HG02678 (cell line): ENCODE results near the gene PTPRM.

Experiments
- ATAC-seq: cut with Tn5 transposase; IDR thresholded peaks from one replicate; pipeline ENCODE4 v1.9.1; 2021; ENCODE audit warnings: mild to moderate bottlenecking, moderate library complexity; ENCODE audit not compliant: unreplicated experiment

Gene PTPRM

DNA sequence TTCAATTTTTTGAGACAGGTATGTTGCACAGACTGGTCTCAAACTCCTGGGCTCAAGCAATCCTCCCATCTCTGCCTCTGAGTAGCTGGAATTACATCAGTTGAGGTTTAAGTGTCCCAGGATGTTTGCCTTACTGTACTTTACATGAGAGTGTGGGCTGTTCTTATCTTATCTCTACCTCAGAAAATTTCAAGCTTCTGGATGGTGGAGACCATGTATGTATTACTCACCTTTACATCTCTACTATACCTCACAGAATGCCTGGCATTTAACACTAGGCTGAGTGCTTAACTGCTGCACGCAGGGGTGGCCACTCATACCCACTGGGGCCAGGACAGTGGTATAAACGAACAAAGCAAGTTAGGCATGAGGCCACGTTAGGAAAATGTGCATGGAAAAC lies 770.1 kb downstream of the PTPRM start:
- ATAC-seq: no peak

DNA sequence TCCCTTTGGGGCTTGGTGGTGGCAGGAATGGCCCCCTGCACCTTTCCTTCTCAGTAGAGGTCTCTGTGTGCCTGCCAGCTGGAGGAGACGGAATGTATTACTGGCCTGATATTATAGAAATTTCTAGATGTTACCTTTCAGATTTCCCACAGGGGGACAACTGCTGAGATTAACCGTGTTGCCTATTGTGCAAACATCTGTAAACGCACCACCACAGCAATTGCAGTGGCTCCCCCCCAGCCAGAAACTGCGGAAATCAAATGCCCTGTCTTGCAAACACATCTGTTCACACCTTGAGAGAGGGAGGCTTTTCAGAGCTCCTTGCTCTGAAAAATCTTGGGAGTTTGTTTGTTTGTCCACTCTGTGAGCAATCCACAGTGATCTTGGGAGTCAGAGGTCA lies 772.1 kb downstream of the PTPRM start:
- no peak for ATAC-seq

DNA sequence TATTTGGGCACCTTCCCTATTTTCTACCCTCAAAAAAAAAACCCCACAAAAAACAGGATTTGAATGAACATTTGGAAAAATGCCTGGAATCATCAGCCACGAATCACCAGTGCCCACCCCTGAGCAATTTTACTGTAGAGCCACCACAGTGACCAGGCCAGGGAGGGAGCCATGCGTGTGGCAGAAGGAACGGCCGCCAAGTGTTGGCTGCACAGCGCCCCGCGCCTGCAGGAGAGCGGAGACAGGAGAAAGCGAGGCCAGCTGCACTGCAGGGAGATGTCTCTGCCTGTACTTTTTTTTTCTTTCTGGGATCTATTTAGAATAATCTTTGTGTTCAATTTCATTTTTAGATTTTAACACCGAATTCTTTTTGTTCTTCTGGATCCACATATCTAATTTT lies 772.8 kb downstream of the PTPRM start:
- no peak for ATAC-seq

DNA sequence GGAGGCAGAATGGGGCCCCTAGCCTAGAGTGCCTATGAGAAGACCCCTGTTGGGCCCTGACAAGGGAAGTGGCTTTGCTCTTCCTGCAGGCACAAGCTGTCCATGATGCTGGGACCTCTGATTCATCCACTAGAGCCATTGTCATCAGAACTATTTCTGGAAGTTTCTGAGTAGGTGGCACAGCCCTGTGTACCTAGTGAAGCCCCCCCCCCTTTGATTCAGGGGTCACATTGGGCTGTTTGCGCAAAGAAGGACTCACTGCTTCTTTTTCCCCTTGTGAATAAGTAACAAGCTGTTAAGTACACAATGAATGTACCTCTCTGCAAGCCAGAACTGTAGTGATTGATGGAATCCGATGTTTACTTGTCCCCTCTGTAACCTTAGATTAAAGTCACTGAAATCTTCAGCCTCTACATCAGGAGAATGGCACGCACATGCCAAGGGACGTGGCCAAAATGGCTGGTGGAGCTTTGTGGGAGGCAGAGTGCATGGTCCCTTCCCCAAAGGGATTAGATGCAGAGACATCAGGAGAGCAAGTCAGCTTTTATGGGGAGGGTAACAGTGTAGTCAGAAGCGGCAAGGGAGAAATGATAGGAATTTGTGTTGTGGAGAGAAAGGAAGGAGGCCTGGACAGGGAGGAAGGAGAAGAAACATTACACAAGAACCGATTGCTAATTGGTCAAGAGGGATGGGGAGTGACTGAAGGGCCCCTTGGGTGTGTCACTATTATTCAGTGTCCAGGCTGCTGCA lies 774.5 kb downstream of the PTPRM start:
- no peak for ATAC-seq

DNA sequence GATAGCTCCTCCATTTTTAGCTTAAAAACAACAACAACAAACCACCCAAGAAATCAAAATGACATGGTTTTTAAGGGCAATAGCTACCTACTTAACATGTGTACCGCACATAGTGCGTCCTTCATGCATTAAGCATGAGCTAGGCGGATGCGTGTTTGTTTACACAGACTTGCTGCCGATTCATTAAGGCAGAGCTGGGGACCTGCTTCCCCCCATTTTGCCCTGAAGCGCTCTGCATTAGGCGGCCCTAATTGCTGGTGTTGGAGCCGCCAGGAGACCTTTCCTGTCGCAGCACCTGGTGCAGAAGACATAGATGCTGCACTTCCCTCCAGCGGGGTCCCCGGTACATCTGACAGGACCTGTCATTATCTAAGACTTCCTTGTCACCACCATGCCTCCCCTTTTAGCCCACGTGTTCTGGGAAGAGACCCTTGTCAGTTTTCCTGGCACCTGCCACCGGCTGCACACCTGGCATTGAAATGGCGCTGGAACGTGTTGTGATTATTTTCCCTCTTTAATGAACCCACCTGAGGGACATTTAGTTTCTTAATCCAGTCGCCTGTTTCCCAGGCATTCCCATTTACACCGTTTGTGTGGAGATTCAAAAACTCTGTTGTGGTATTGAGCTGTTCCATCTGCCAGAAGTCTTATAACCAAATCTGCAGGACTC lies 781.1 kb downstream of the PTPRM start:
- ATAC-seq: no peak

DNA sequence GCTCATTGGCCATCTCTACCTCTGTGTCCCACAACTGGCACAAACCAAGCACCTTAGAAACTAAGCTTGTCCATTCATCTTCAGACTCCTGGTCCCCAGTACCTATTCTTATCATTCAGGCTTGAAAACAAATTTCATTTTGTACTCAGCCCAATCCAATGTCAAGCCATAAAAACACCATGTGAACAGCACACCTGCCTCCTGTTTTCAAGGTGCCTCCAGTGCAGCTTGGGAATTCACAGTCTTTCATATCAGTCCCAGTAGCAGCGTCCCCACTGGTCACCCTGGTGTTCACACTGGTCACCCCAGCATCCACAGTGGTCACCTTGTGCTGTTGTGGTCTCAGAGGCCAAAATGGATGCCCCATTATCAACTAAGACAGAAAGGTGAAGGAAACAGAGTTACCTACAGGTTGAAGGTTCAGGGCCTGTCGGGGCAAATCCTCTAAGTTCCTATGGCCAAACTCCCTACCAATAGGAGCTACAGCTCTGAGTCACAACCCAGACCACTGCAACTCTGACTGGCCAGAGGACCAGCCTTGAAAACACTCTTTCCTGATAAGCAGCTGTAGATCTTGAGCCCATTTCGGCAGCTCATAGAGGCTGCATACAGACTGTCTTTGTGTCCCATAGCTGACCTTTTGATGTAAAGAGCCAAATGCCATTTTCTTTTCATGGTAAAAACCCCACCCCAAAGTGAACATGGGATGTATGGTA lies 782.6 kb downstream of the PTPRM start:
- ATAC-seq: no peak

DNA sequence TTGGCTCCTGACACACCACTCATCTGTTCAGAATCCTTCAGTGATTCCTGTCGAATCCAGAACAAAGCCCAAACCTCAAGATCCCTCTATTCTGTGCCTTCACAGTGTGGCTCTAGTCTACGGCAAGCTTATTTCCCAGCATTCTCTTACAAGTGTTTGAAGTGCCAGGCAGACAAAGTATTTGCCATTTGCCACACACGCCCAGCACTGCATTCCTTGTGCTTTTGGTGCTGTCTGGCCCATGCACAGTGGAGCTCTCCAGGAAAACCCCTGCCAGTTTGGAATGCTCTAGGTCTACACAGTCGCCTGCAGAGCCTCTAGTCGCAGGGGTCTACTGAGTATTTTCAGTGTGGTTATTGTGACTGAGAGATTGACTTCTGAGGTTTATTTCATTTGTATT lies 783.5 kb downstream of the PTPRM start:
- ATAC-seq: no peak

DNA sequence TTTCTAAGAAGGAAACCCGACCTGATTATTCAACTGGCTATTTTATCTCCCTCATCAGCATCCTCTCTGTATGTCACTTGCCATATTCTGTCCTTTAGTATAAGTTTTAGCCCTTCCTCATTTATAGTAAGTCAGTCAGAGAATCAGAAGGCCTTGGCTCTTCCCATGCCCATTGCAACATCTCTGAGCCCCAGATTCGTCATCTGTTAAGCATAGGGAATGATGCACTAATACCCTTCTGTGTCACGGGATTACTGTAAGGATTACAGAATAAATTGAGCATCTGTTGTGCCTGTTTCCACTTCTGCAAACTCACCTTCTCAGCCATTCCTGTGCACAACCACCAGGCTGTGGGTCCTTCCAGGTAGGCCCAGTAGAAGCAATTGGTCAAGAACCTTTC lies 784.0 kb downstream of the PTPRM start:
- ATAC-seq: no peak

DNA sequence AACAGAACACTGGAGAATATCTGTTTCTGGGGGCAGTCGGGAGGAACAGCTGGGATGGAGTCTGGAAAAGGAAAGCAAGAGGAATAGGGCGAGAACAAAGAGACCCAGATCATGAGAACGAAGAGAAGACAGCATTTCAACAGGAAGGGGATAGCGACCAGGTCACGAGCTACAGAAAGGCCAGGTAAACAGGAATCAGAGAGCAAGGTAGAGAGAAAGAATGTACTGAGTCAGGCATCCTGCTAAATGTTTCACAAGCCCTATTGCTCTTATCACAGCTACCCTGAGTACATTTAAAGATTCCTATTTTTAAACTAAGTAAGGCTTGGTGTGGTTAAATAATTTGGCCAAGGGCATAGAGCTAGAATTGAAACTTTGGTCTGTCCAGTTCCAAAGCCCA lies 787.2 kb downstream of the PTPRM start:
- ATAC-seq: no peak

DNA sequence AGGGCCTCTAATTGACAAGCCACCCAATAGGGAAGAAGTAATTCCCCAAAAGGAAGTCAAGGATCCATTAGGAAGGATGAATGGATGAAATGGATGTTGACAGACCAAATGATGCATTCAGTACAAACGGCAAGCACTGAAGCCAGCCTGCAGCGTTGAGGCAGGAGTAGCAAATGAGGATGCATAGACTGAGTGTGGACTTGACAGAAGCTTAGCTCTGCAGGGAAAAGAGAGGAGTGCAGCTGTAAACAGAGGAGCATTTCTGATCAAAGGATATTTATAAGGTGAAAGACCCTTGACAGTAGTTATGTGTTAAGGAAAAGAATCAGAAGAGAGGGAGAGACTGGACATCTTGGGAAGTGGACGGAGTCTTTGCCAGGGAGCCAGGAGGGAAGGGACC lies 788.9 kb downstream of the PTPRM start:
- no peak for ATAC-seq

DNA sequence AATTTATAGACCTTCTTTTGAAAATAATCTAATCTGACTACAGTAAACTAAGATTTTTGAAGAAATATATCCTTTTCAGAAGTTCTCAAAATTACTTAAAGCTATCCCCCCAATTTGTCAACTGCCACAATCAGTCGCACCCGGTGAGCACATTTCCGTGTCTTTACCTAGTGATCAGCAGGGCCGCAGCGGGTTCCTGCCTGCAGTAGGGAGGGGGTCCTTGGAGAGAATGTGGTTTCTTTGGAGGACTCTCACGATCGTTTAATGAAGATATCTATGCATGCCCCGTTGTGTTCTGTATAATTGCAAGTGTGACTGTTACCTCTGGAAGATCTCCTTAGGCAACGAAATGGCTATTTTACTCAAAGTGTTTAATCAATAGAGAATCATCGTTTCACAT lies 790.2 kb downstream of the PTPRM start:
- ATAC-seq: no peak

DNA sequence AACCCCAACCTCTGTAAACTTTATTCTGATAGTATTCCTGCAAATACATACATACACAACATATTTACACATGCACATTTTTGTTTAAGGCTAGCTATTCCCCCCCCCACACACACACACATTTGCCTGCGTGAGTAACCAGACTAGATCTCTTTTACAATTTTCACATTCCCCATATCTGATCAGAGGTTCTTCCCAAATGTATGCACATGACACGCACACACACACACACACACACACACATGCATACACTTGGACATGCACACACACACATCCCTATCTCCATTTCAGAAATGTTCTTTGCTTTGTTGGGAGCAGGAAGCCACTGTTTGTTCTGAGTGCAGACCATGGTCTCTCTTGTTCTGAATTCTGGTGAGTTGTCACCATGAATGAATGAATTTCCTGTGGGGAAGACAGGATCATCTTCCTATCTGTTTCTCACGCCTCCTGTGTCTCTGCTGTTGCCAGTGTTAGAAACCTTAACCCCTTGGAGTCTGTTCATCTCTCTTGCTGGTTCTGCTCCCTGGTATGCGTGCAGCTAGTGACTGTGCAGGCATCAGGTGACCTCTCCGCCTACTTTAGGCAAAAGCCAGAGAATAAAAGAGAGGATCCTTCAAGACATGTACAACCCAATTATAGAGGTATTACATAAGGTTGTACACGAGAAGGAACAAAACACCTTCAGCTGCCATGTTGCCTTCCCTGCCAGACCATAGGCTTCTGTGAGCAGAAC lies 791.1 kb downstream of the PTPRM start:
- ATAC-seq: no peak

DNA sequence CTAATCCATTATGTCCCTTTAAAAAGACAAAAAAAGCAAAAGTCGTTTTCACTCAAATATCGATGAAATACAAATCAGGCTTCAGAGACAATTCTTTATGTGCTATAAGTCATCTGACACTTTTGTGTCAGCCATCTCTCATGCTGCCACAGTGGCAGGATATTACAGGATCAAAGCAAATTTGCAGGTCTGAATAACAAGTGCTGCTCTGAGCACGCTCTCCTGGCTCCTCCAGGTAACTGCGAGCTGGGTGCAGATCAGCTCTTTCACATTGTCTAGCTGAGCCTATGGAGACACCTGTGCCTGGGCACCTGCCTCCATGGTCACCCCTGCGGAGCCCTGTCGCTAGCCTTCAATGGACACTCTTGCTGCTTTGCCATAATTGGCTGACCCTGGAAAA lies 792.0 kb downstream of the PTPRM start:
- ATAC-seq: no peak

DNA sequence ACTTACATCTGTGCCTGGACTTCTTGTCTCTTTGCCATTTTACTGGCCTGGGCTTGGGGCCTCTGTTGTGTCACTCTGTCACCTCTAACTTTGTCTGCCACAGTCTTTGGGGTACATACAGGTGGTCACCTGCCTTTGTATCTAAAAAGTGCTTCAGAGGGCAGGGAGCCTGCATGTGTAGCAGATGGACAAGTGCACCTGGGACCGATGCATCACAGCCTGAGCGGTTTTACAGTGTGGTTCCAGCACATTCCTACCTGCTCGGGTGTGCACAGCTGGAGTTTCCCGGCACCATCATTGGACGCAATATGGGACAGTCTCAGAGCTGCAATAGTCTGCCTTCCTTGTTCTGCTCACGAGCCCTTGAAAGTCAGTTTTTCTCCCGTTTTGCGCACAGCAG lies 792.4 kb downstream of the PTPRM start:
- no peak for ATAC-seq

DNA sequence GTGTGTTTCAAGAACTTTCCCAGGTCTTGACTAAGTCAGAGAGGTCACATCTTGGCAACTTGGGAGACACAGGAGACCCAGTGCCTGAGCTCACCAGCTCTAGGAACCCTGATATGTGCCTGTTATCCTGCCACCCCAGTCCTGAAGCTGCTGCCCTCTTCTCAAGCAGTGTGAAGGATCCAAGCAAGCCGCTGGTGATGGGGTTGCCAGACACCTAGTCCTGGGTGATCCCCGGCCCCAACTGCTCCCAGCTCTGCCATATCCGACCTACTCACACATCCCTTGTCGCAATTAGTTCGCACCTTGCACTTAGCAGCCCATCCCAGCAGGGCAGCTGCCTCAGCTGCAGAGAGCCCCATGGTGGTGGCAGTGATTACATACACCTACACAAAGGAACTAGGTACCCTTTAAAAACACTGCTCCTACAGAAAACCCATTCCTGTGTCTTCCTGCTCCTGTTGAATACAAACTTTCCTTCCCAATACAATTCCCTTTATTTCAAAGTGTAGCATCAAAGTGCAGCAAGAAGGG lies 794.9 kb downstream of the PTPRM start:
- ATAC-seq: no peak

DNA sequence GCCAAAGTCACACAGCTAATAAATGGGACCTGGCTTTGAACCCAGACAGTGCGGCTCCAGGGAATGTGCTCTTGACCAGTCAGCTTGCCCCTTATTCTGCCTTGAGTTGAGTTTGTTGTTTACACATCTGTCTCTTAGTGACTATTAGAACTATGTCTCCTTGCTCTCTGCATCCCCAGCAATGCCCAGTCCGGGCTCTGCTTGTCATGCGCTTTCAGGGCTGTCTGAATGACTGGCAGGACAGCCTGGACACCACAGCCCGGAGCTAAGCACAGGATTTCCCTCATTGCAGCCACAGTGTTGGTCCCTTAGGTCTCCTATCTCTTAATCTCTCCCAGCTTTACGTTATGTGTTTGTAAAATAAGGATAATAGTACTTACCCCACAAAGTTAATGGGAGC lies 795.7 kb downstream of the PTPRM start:
- no peak for ATAC-seq

DNA sequence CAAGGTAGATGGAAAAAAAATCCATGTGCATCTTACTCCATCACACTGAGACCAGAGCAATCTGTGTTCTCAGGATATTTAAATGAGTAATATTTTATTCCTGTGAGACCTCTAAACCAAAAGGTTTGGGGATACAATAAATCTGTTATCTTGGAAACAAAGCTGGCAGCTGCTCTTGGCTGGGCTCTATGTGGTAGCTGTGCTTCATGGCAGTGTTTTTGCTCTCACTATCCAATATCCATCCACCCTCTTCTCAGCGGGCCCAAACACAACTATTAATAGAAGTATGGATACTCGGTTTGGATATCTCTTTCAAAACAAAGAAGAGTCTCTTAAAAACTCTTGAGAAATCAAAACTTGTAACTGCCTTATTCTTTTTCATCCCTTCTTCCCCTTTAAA lies 797.3 kb downstream of the PTPRM start:
- ATAC-seq: no peak

DNA sequence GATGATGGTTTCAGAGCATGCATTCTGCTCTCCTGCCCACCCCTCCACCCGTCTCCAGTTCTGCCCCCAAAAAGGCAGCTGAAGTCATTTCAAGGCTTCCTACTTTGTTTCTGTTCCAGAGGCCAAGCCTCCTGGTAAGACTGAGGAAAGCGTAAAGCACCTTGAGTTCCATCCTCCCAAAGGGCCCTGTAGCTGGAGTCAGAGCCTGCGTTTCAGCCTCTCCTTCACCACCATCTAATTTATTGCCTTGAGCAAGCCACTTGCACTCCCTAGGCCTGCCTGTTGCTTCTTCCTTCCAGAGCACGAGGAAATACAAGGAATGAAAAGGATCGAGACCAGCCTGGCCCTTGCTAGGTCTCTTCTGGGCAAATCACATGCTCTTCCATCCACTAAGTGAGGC lies 797.9 kb downstream of the PTPRM start:
- no peak for ATAC-seq

DNA sequence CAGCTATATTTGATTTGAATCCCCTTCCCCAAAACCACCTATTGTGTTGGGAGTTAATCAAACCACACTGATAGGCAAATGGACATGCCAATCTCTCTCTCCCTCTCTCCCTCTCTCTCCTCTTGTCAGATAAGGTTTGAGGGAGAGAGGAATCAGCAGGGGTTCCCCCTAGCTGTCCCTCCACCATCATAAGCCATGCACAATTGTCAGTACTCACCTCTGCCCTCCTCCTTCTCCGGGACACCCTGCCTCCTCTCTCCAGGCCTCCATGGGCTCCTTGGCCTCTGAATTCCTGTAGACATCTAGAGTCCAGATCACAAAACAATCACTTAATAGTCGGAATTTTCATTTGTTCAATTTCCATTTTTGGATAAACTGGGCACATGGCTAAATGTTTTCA lies 798.4 kb downstream of the PTPRM start:
- no peak for ATAC-seq

DNA sequence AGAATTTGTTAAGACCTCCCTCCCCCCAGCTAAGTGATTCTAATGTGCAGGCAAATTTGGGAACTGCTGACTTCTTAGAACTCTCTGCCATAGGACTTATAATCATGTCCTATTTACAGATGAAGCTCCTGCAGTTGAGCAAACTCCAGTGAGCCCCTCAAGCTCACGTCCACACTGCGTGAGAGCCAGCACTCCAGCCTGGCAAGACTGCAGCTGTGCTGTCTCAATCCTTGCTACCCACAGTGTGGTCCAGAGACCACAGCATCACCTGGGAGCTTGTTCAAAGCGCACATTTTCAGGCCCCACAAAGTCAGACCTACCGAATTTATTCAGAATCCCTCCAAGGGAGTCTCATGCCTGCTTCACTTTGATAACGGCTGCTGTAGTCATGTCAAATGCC lies 799.0 kb downstream of the PTPRM start:
- ATAC-seq: no peak

DNA sequence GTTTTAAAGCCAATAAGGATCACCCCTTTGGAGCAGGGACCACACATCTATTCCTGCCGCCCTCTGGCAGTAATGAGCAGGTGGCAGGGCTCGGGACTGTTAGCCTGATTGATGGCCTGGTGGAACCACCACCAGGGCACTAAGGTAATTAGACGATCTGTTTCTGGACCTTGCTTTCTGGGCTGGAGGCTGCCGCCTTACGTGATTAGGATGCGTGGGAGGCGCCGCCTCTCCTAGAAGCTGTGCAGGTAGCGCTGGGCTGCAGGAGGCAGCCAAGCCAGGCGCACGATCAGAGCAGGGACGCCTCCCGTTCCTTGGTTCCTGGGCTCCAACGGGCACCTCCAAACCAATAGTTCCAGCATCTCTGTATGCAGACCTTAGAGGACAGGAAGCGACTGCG lies 799.5 kb downstream of the PTPRM start:
- ATAC-seq: no peak
